Endothelial cell of umbilical vein (primary cell): ENCODE results near the gene VSTM2B.

Experiments used
- CTCF ChIP-seq, 2 donors: IDR thresholded peaks; 1 replicate in 1 of 2; 2 replicates in 1 of 2; pipeline ENCODE4 v1.5.1; 2011; ENCODE audit warnings: low read length in 2 of 2, mild to moderate bottlenecking in 2 of 2, moderate library complexity in 2 of 2, control low read depth in 1 of 2, inconsistent platforms in 1 of 2, low read depth in 1 of 2; ENCODE audit not compliant: insufficient read depth in 1 of 2; ENCODE audit errors: extremely low read depth in 1 of 2
- EZH2 ChIP-seq: IDR thresholded peaks from 2 replicates; pipeline ENCODE4 v1.6.1; 2012; ENCODE audit warnings: borderline replicate concordance, low read depth, mild to moderate bottlenecking, moderate library complexity, low read length, inconsistent platforms; ENCODE audit not compliant: severe bottlenecking
- FOS ChIP-seq: IDR thresholded peaks from 2 replicates; pipeline ENCODE4 v1.6.1; 2011; ENCODE audit warnings: mild to moderate bottlenecking, low read length, moderate library complexity, borderline replicate concordance; ENCODE audit not compliant: insufficient read depth
- GATA2 ChIP-seq: IDR thresholded peaks from 2 replicates; pipeline ENCODE4 v1.7.0; 2011; ENCODE audit warnings: low read depth, mild to moderate bottlenecking, moderate library complexity, mixed read lengths, low read length; ENCODE audit not compliant: insufficient read length, insufficient read depth
- JUN ChIP-seq: IDR thresholded peaks from 2 replicates; pipeline ENCODE4 v1.6.1; 2011; ENCODE audit warnings: borderline replicate concordance, low read depth; ENCODE audit not compliant: insufficient read length, insufficient read depth
- MAX ChIP-seq: IDR thresholded peaks from 2 replicates; pipeline ENCODE4 v1.6.1; 2011; ENCODE audit not compliant: insufficient read depth, insufficient read length
- POLR2A ChIP-seq: IDR thresholded peaks from 2 replicates; pipeline ENCODE4 v1.6.1; 2012; ENCODE audit warnings: low read depth, mild to moderate bottlenecking, control low read depth, low read length
- POLR2AphosphoS5 ChIP-seq: IDR thresholded peaks from 2 replicates; pipeline ENCODE4 v1.6.1; 2012; ENCODE audit warnings: low read depth, mild to moderate bottlenecking, control low read depth, low read length, moderate library complexity; ENCODE audit not compliant: insufficient read depth

- TF ChIP-seq CTCF (IDR thresholded peaks at IDR 0.05; ENCODE audit: extremely low read depth in 1 of 2, insufficient read depth in 1 of 2, low read depth in 1 of 2, low read length in 2 of 2) (no peak), POLR2A (no peak), MAX (no peak), POLR2AphosphoS5 (no peak), GATA2 (no peak), EZH2 (no peak), JUN (no peak), FOS (no peak)
These were observed 7.8 kb upstream of the VSTM2B start for GRCh38 chr19:29517946-29518345.
